Measurements from ENCODE around the gene PTPRC.

PTPRC gene

GRCh38 chr1:198711837-198712236 is 73.0 kb downstream of the PTPRC start:
- no peak for DNase-seq

- DNase-seq: peak; percentile 62
These were observed 74.2 kb downstream of the PTPRC start for GRCh38 chr1:198713081-198713480.

- DNase-seq: no peak
These were observed 75.4 kb downstream of the PTPRC start for GRCh38 chr1:198714271-198714670.

DNA sequence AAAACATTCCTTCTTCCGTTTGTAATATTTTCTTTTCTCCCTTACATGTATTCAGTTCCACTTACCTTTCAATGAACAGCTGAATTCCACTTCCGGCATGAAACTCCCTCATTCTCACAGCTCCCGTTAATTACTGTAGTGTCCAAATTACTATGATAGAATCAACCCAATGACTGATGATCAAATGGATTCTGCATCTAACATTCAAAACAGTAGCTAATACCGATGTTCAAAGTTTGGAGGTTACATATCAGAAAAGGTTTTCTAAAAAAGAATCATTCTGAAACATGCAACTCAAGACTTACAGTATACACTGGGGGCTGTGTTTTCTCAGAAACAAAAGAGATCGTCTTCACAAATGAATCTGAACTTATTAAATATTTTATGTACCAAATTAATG is 77.2 kb downstream of the PTPRC start:
- no peak for DNase-seq

DNA sequence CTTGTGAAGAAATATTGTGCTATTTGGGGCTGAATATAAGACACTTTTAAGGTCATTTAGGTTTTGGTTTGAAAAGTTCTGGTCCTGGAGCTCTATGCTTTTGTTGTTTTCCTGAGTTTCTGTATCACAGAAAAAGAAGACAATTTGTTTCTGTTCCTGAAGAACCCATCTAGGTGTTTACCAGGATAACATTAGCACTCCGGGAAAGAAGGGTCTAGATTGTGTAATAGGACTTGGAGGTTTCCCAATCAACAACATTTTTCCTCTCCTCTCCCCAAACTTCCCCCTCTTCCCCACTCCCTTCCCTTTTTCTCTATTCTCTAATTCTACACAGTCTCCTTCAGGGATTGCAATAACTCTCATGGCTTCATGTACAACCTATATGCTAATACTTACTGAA is 78.7 kb downstream of the PTPRC start:
- DNase-seq: no peak

GRCh38 chr1:198723127-198723526 is 84.3 kb downstream of the PTPRC start:
- no peak for DNase-seq

DNA sequence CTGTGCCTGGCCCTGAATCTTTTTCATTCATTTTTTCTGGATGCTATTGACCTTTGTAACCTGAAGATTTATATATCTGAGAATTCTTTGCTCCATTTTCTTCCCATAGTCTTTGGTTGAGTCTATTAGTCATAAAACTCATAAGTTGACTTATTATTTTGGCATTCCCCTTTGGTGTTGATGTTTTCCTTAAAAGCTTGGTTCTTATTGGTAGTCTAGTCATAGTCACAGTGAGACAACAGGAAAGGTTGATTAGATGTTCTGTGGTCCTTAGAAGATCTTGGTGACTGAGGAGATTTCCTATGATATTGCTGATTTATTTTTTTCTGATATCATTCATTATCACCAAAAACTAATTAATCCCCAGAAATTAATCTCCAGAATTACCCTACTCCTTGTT is 86.2 kb downstream of the PTPRC start:
- peak; percentile 13 for DNase-seq

GRCh38 chr1:198726455-198726854 is 87.6 kb downstream of the PTPRC start:
- peak; percentile 50 for DNase-seq

- DNase-seq: no peak
These were observed 90.5 kb downstream of the PTPRC start for GRCh38 chr1:198729195-198729863.

DNA sequence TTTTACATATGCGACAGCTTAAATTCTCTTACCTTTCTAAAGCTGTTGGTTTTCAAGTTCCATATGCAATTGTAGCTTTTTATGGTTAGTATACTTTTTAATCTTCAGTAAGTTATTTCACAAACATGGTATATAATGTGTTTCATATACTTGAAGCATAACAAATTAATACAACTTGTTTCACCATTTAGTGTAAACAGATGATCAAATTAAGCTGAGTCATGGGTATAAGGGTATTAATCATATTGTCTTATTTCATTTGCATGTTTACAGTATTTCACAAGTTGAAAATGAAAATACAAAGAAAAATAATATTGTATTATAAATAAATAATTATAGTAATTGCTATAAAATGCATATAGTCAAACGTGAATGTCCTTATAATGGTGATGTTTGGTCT is 92.1 kb downstream of the PTPRC start:
- DNase-seq: no peak

- no peak for DNase-seq
These were observed 95.6 kb downstream of the PTPRC start for GRCh38 chr1:198734323-198735008.

- peak; percentile 38 for DNase-seq
These were observed 102.9 kb downstream of the PTPRC start for GRCh38 chr1:198741744-198742143.

DNA sequence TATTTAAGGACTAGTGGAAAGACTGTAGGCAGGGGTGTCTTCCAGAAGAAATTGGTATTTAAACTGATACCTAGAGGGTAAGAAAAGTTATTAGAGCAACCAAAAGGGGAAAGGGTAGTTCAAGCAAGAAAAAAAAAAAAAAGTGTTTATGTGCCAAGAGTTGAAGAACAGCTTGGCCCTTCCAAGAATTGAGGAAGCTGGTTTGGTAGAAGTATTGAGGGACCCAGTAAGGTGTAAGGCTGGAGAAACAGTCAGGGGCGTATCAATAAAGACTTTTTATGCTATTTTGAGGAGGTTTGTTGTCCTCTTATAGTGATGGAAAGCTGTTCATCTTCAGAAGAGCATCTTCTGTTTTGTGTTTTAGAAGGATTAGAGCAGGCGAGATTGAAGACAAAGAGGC is 108.3 kb downstream of the PTPRC start:
- no peak for DNase-seq

GRCh38 chr1:198749279-198749678 is 110.4 kb downstream of the PTPRC start:
- DNase-seq: no peak

- DNase-seq: no peak
These were observed 111.2 kb downstream of the PTPRC start for GRCh38 chr1:198750081-198750480.

- DNase-seq: no peak
These were observed 112.9 kb downstream of the PTPRC start for GRCh38 chr1:198751741-198752140.

GRCh38 chr1:198754670-198755069 is 115.8 kb downstream of the PTPRC start:
- peak; percentile 11 for DNase-seq

GRCh38 chr1:198755715-198756114 is 116.9 kb downstream of the PTPRC start:
- DNase-seq: no peak

DNA sequence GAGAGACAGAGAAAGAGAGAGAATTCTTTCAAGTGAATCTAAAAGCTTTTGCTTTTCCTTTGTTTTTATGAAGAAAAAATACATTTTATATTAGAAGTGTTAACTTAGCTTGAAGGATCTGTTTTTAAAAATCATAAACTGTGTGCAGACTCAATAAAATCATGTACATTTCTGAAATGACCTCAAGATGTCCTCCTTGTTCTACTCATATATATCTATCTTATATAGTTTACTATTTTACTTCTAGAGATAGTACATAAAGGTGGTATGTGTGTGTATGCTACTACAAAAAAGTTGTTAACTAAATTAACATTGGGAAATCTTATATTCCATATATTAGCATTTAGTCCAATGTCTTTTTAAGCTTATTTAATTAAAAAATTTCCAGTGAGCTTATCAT is 117.6 kb downstream of the PTPRC start:
- DNase-seq: peak; percentile 23

GRCh38 chr1:198761859-198762616 is 123.2 kb downstream of the PTPRC start:
- DNase-seq: no peak

DNA sequence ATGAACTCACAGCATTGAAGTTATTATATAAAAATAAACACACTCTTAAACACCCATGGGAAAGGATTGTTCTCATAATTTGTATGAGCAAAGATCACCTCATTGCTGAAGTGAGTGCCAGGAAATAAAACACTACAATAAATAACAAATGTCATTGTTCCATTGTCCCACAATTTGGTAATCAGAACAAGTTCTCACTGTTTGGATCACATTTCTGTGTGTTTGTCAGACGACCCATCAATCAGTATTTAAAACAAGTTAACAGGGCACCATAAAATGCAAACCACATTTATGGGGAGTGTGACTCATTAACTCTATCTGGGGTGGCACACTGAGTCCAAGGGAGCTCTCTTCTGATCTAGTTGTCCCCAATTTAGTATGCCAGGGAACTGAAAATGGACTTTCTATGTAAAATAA is 124.5 kb downstream of the PTPRC start:
- DNase-seq: peak; percentile 25

GRCh38 chr1:198764748-198765147 is 125.9 kb downstream of the PTPRC start:
- no peak for DNase-seq

GRCh38 chr1:198765416-198765815 is 126.6 kb downstream of the PTPRC start:
- DNase-seq: no peak

DNA sequence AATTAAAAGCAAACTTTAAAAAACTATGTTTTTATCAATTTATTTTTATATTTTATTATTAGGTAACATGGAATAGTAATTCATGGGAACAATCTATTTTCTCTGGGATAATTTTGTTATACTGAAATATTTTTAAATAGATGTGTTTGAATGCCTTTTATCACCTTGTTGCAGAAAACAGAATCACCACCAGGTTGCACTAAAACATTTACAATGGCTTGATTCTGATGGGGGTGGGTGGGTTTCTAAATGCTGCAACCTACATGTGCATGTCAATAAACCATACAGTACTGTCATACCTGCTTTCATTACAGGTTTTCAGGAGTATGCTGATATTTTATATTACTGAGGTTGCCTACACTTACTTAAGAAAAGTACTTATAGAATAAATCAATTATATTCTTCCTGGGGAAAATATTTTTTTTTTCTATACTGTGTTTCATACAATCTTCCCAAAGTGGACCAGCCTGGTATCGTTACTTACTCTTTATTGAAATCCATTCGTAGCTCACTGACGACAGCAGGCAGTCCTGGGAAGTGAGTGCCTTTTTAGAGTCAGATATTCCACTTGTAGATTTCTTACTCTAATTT is 132.8 kb downstream of the PTPRC start:
- DNase-seq: peak; percentile 35
